Right atrium auricular region (tissue), 2 donors: ENCODE data around the gene CYP26C1. TPM values are rescaled to one million over a fixed set of nuclear protein-coding genes. Genes with fewer than 3 reads are reported as not detected.

Source experiments
- DNase-seq: peaks from one replicate; pipeline ENCODE4 v3.0.0-alpha.2; 2019; ENCODE audit warnings: low spot score
- H3K27ac ChIP-seq, 2 donors: fragments of 200-600 bp; sonication (generic); 1 replicate in 1 of 2; 2 replicates in 1 of 2; pipeline ENCODE4 v1.5.1; 2016 to 2019
- H3K27me3 ChIP-seq, 2 donors: fragments of 200-600 bp; sonication (generic); one replicate each; pipeline versions ENCODE4 v1.5.1 to v1.6.0; 2017 to 2019
- H3K36me3 ChIP-seq: fragments of 200-600 bp; sonication (generic); one replicate; pipeline ENCODE4 v1.5.1; 2016
- H3K4me1 ChIP-seq, 2 donors: fragments of 200-600 bp; sonication (generic); one replicate each; pipeline versions ENCODE4 v1.5.1 to v1.6.0; 2017 to 2019
- H3K4me3 ChIP-seq, 2 donors: fragments of 200-600 bp; sonication (generic); 1 replicate in 1 of 2; 2 replicates in 1 of 2; pipeline ENCODE4 v1.5.1; 2017 to 2019; ENCODE audit warnings: mild to moderate bottlenecking in 1 of 2, moderate library complexity in 1 of 2
- H3K9me3 ChIP-seq, 2 donors: fragments of 200-600 bp; sonication (generic); one replicate each; pipeline ENCODE4 v1.5.1; 2019
- total RNA-seq, 2 donors: library from RNA; depleted of rRNA; stranded (reverse); fragments of >200 nt; gene quantifications; one replicate each; pipeline ENCODE4 v1.1.0, GENCODE V29; 2016
- TF ChIP-seq, protein P1 (sequence below), 2 donors: fragments of 200-600 bp; sonication (generic); IDR thresholded peaks; one replicate each; pipeline ENCODE4 v1.5.1; 2019; ENCODE audit warnings: antibody characterized with exemption in 2 of 2

The CYP26C1 gene
- total RNA-seq = not detected

DNA sequence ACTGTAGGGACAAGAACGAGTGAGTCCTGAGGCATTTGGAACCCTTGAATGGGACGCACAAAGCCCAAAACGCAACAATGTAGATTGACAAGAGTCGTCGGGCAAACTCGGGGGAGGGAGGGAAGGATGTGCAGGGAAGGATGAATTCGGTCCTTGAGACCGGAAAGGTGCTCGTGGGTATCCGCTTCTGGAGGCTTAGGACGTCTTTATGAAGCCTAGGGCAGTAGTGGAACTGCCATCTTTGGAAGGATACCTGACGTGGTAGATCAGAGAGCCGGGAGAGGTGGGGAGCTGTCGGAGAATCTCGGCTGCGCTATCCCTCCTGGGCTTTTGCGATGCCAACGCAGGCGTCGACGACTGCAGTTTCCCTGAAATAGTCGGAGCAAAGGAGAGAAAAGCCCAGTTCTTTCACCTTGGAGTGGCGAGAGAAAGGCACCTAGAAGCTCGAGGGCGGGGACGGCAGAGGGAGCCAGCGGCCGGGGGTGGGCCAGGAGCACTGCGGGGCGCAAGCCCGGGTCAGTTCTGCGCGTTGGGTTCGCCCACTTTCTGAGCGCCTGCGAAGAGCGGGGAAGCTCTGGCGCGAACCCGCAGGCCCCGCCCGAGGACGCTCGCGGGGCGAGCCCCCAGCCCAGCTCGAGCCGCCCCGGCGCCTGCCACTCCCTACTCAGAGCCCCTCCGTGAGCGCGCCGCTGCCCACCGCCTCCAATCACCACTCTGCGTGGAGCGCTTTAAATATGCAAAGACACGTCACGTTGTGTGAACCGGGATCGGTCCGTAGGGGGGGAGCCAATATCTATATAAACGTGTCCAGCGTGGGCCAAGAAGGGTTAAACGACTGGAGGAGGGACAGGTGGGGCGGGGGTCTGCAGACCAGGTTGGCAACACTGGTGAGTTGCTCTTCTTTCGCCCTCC, at the start of gene CYP26C1:
TSS of gene CYP26C1 (plus strand) at position 824 of the 912 bp plus-strand sequence. CDS start 466 bp downstream, outside the sequence.
- H3K4me1 ChIP-seq = peaks cover 0 to 34% of the 10 kb centered on the region in 2 donors
- no peak for DNase-seq
- H3K27me3 ChIP-seq = peaks cover 9 to 13% of the 10 kb centered on the region in 2 donors
- H3K36me3 ChIP-seq = no peaks in the 10 kb centered on the region
- no peak within 1 kb of the TSS for H3K4me3 ChIP-seq
- H3K9me3 ChIP-seq = no peaks in the 10 kb centered on the region
- TF ChIP-seq, protein P1, sequence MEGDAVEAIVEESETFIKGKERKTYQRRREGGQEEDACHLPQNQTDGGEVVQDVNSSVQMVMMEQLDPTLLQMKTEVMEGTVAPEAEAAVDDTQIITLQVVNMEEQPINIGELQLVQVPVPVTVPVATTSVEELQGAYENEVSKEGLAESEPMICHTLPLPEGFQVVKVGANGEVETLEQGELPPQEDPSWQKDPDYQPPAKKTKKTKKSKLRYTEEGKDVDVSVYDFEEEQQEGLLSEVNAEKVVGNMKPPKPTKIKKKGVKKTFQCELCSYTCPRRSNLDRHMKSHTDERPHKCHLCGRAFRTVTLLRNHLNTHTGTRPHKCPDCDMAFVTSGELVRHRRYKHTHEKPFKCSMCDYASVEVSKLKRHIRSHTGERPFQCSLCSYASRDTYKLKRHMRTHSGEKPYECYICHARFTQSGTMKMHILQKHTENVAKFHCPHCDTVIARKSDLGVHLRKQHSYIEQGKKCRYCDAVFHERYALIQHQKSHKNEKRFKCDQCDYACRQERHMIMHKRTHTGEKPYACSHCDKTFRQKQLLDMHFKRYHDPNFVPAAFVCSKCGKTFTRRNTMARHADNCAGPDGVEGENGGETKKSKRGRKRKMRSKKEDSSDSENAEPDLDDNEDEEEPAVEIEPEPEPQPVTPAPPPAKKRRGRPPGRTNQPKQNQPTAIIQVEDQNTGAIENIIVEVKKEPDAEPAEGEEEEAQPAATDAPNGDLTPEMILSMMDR (IDR thresholded peaks at IDR 0.05) = no peak
- no peak within 1 kb of the TSS for H3K27ac ChIP-seq

DNA sequence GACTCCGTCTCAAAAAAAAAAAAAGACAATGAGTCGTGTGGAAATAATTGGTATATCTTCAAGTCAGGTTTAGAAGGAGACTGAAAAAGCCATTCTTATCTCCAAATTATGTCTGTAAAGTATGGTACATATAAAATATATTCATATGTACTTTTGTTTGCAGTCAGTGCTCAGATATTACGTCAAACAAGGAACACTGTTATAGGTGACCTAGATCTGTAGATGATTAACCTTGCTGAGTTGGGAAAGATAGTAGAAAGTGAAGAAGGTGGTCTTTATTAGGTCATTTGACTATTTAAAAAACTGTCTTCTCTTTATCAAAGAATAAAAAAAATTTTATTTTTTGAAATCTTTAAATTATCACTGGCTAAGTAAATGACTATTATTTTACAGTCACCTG, 44.9 kb upstream of the CYP26C1 start:
- TF ChIP-seq, protein P1 (IDR thresholded peaks at IDR 0.05) = no peak
- no peak for DNase-seq
- Histone ChIP-seq H3K36me3 (peaks cover 8% of the 10 kb centered on the region), H3K27me3 (no peaks in the 10 kb centered on the region), H3K9me3 (no peaks in the 10 kb centered on the region), H3K27ac (no peak overlapping the region), H3K4me1 (no peaks in the 10 kb centered on the region), H3K4me3 (no peak overlapping the region)

GRCh38 chr10:93023013-93023650, 37.5 kb upstream of the CYP26C1 start:
- no peaks in the 10 kb centered on the region for H3K9me3 ChIP-seq
- no peaks in the 10 kb centered on the region for H3K27me3 ChIP-seq
- no peak for DNase-seq
- no peak overlapping the region for H3K27ac ChIP-seq
- peaks cover 7% of the 10 kb centered on the region for H3K36me3 ChIP-seq
- no peak overlapping the region for H3K4me3 ChIP-seq
- TF ChIP-seq, protein P1 (IDR thresholded peaks at IDR 0.05) = no peak
- H3K4me1 ChIP-seq = no peaks in the 10 kb centered on the region

- H3K9me3 ChIP-seq = no peaks in the 10 kb centered on the region
- H3K4me3 ChIP-seq = no peak overlapping the region
- H3K27ac ChIP-seq = no peak overlapping the region
- no peak for DNase-seq
- TF ChIP-seq, protein P1 (IDR thresholded peaks at IDR 0.05) = no peak
- H3K36me3 ChIP-seq = peaks cover 7% of the 10 kb centered on the region
- H3K27me3 ChIP-seq = no peaks in the 10 kb centered on the region
- no peaks in the 10 kb centered on the region for H3K4me1 ChIP-seq
Observed at GRCh38 chr10:93026072-93026471, 34.5 kb upstream of the CYP26C1 start.

DNA sequence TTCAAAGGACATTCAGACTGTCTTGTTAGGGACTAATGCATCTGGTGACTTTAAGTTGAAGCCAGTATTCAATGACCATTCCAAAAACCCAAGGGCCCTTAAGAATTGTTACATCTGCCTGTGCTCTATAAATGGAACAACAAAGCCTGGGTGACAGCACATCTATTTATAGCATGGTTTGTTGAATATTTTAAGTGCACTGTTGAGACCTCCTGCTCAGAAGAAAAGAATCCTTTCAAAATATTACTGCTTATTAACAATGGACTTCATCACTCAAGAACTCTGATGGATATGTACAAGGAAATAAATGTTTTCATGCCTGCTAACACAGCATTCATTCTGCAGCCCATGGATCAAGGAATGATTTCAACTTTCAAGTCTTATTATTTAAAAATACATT, 33.1 kb upstream of the CYP26C1 start:
- H3K4me1 ChIP-seq = no peaks in the 10 kb centered on the region
- no peaks in the 10 kb centered on the region for H3K9me3 ChIP-seq
- H3K36me3 ChIP-seq = peaks cover 7% of the 10 kb centered on the region
- TF ChIP-seq, protein P1 (IDR thresholded peaks at IDR 0.05) = no peak
- no peak for DNase-seq
- no peak overlapping the region for H3K4me3 ChIP-seq
- no peak overlapping the region for H3K27ac ChIP-seq
- no peaks in the 10 kb centered on the region for H3K27me3 ChIP-seq
